PC-9 (cell line): Measurements from ENCODE around the gene PAK4. TPM values are rescaled to one million over a fixed set of nuclear protein-coding genes. Genes with fewer than 3 reads are reported as not detected.
"Not testable (repeated sequence)": the region's sequence is repeated elsewhere in the genome, so short reads cannot be mapped to it uniquely, and the experiment has no call there.

Source experiments
- BruUV-seq: library from RNA; stranded (reverse); fragments of 400-500 nt; replicated peaks from 2 replicates; lab custom pipeline; 2021; lab: Mats Ljungman, UMichigan
- CTCF ChIA-PET: fragments of 300-600 bp; sonication (Branson Sonifier 250); formaldehyde crosslinking; loops from one replicate; lab custom pipeline; 2022; ENCODE audit warnings: antibody characterized with exemption; lab: Charles Lee
- POLR2A ChIA-PET: fragments of 300-600 bp; sonication (Branson Sonifier 250); formaldehyde crosslinking; loops from one replicate; lab custom pipeline; 2022; ENCODE audit warnings: antibody characterized with exemption; ENCODE audit not compliant: unreplicated experiment; lab: Charles Lee
- DNase-seq, 2 experiments: peaks; one replicate each; pipeline versions ENCODE4 v3.0.0 to v3.0.0-alpha.2; 2015 to 2022; ENCODE audit warnings: mixed read lengths in 1 of 2
- H2AFZ ChIP-seq: fragments of 200-600 bp; sonication (generic); 2 replicates; pipeline ENCODE4 v1.8.1; 2017; ENCODE audit warnings: antibody characterized with exemption
- H3F3A ChIP-seq: fragments of 200-600 bp; sonication (generic); 2 replicates; pipeline ENCODE4 v1.8.1; 2017; ENCODE audit warnings: antibody characterized with exemption, mild to moderate bottlenecking, low read depth; ENCODE audit not compliant: insufficient read depth
- H3K27ac ChIP-seq: fragments of 200-600 bp; sonication (generic); 2 replicates; pipeline ENCODE4 v1.6.1; 2016; ENCODE audit warnings: mixed run types
- H3K27me3 ChIP-seq: fragments of 200-600 bp; sonication (generic); 2 replicates; pipeline ENCODE4 v1.6.1; 2016; ENCODE audit warnings: low read depth, mixed run types; ENCODE audit not compliant: insufficient read depth
- H3K36me3 ChIP-seq: fragments of 200-600 bp; sonication (generic); 2 replicates; pipeline ENCODE4 v1.6.1; 2016; ENCODE audit warnings: low read depth, mixed run types
- H3K4me1 ChIP-seq: fragments of 200-600 bp; sonication (generic); replicated peaks from 2 replicates; pipeline ENCODE4 v1.6.1; 2016; ENCODE audit warnings: mixed run types; ENCODE audit not compliant: insufficient read depth
- H3K4me2 ChIP-seq: fragments of 200-600 bp; sonication (generic); 2 replicates; pipeline ENCODE4 v1.6.1; 2017; ENCODE audit warnings: mixed run types
- H3K4me3 ChIP-seq: fragments of 200-600 bp; sonication (generic); 2 replicates; pipeline ENCODE4 v1.6.1; 2016; ENCODE audit warnings: mixed run types
- H3K79me2 ChIP-seq: fragments of 200-600 bp; sonication (generic); 2 replicates; pipeline ENCODE4 v1.6.1; 2017; ENCODE audit warnings: low read depth, mixed run types
- H3K9me2 ChIP-seq: fragments of 200-600 bp; sonication (generic); 2 replicates; pipeline ENCODE4 v1.8.1; 2017; ENCODE audit warnings: mild to moderate bottlenecking; ENCODE audit not compliant: insufficient read depth
- H3K9me3 ChIP-seq: fragments of 200-600 bp; sonication (generic); 2 replicates; pipeline ENCODE4 v1.8.1; 2016; ENCODE audit warnings: low read depth; ENCODE audit not compliant: insufficient read depth
- H4K20me1 ChIP-seq: fragments of 200-600 bp; sonication (generic); 2 replicates; pipeline ENCODE4 v1.8.1; 2017; ENCODE audit not compliant: insufficient read depth
- CTCF ChIP-seq: fragments of 200-600 bp; sonication (generic); conservative IDR thresholded peaks from 2 replicates; pipeline ENCODE4 v1.6.1; 2017; ENCODE audit warnings: mixed run types, antibody characterized with exemption, mild to moderate bottlenecking, moderate library complexity
- EZH2 ChIP-seq: fragments of 200-600 bp; sonication (generic); IDR thresholded peaks from 2 replicates; pipeline ENCODE4 v1.8.0; 2017; ENCODE audit warnings: antibody characterized with exemption, low read depth
- intact Hi-C: fragments of 100-400 bp; cut with micrococcal nuclease; formaldehyde crosslinking; loops from one replicate; pipeline ENCODE4 v1.10.0; 2022; ENCODE audit not compliant: unreplicated experiment
- total RNA-seq: library from RNA; stranded (reverse); gene quantifications from 2 replicates; pipeline ENCODE4 v1.2.3, GENCODE V29; 2021

The PAK4 gene
- total RNA-seq, 1 experiment from 2014 or later: 77.8 TPM

- POLR2A ChIA-PET: no interaction called here
- no peaks in the 10 kb centered on the region for H3K9me2 ChIP-seq
- TF ChIP-seq CTCF (no peak), EZH2 (no peak)
- H3K4me2 ChIP-seq: no peak overlapping the region
- H3F3A ChIP-seq: no peaks in the 10 kb centered on the region
- no peak for DNase-seq
- no peak overlapping the region for H3K27ac ChIP-seq
- no peaks in the 10 kb centered on the region for H3K9me3 ChIP-seq
- H3K4me1 ChIP-seq: peaks cover 9% of the 10 kb centered on the region
- H3K4me3 ChIP-seq: no peak overlapping the region
- H3K27me3 ChIP-seq: no peaks in the 10 kb centered on the region
- CTCF ChIA-PET: no interaction called here
- intact Hi-C loops: no loop called here
- H2AFZ ChIP-seq: no peak overlapping the region
- H4K20me1 ChIP-seq: peaks cover 80% of the 10 kb centered on the region
- peaks cover 69% of the 10 kb centered on the region for H3K79me2 ChIP-seq
- no TSS peak for BruUV-seq
- H3K36me3 ChIP-seq: no peaks in the 10 kb centered on the region
These were observed 15.0 kb downstream of the PAK4 start for GRCh38 chr19:39140594-39140993.

GRCh38 chr19:39141929-39142328, 16.3 kb downstream of the PAK4 start:
- no TSS peak for BruUV-seq
- ChIA-PET CTCF (interaction anchor here (0.5 kb wide), 1 partner anchor 1117 kb away, joined by 3 read pairs; no protein-coding TSS in a partner anchor), POLR2A (interaction anchor here (0.7 kb wide), 1 partner anchor 225 kb away, joined by 4 read pairs; no protein-coding TSS in a partner anchor)
- H3K4me3 ChIP-seq: no peak overlapping the region
- no peaks in the 10 kb centered on the region for H3K9me3 ChIP-seq
- no peaks in the 10 kb centered on the region for H3K27me3 ChIP-seq
- peaks cover 70% of the 10 kb centered on the region for H3K79me2 ChIP-seq
- H3K4me2 ChIP-seq: no peak overlapping the region
- no peaks in the 10 kb centered on the region for H3K9me2 ChIP-seq
- no peak for DNase-seq
- no peaks in the 10 kb centered on the region for H3K4me1 ChIP-seq
- no peak overlapping the region for H2AFZ ChIP-seq
- intact Hi-C loops: no loop called here
- TF ChIP-seq CTCF: no peak
- no peak for TF ChIP-seq EZH2
- H3K27ac ChIP-seq: no peak overlapping the region
- peaks cover 81% of the 10 kb centered on the region for H4K20me1 ChIP-seq
- no peaks in the 10 kb centered on the region for H3F3A ChIP-seq
- H3K36me3 ChIP-seq: no peaks in the 10 kb centered on the region

- H3K36me3 ChIP-seq: no peaks in the 10 kb centered on the region
- no peaks in the 10 kb centered on the region for H3K4me1 ChIP-seq
- H3K27ac ChIP-seq: no peak overlapping the region
- no peaks in the 10 kb centered on the region for H3K27me3 ChIP-seq
- no peak for DNase-seq
- H3K9me3 ChIP-seq: no peaks in the 10 kb centered on the region
- POLR2A ChIA-PET: no interaction called here
- intact Hi-C loops: no loop called here
- no peak overlapping the region for H3K4me3 ChIP-seq
- CTCF ChIA-PET: interaction anchor here (0.5 kb wide), 1 partner anchor 1116 kb away, joined by 3 read pairs; no protein-coding TSS in a partner anchor
- H3K79me2 ChIP-seq: peaks cover 69% of the 10 kb centered on the region
- no peak for TF ChIP-seq EZH2
- no peak for TF ChIP-seq CTCF
- H3F3A ChIP-seq: no peaks in the 10 kb centered on the region
- H4K20me1 ChIP-seq: peaks cover 82% of the 10 kb centered on the region
- H3K9me2 ChIP-seq: no peaks in the 10 kb centered on the region
- BruUV-seq: no TSS peak
- H2AFZ ChIP-seq: no peak overlapping the region
- no peak overlapping the region for H3K4me2 ChIP-seq
These were observed 17.0 kb downstream of the PAK4 start for GRCh38 chr19:39142630-39143029.

- BruUV-seq, H3F3A ChIP-seq, DNase-seq, H3K4me2 ChIP-seq, H3K4me1 ChIP-seq, intact Hi-C loops, H3K36me3 ChIP-seq, H3K9me3 ChIP-seq, H3K9me2 ChIP-seq, H3K27me3 ChIP-seq, H2AFZ ChIP-seq, H3K27ac ChIP-seq, H3K4me3 ChIP-seq: not testable (repeated sequence)
- Histone ChIP-seq H4K20me1 (peaks cover 76% of the 10 kb centered on the region), H3K79me2 (peaks cover 71% of the 10 kb centered on the region)
- ChIA-PET POLR2A (interaction anchor here (0.6 kb wide), 1 partner anchor 247 kb away, joined by 3 read pairs; the partner anchor contains the start of genes MED29 and PAF1), CTCF (interaction anchor here (0.7 kb wide), 1 partner anchor 44 kb away, joined by 3 read pairs; no protein-coding TSS in a partner anchor)
These were observed 18.2 kb downstream of the PAK4 start for GRCh38 chr19:39143757-39144289.
